Keratinocyte (primary cell): Measurements from ENCODE around the gene TTC22. TPM values are rescaled to one million over a fixed set of nuclear protein-coding genes. Genes with fewer than 3 reads are reported as not detected.
A peak's percentile ranks its signal among the peaks of the same experiment; 100 is the strongest.

Source experiments
- DNase-seq: peaks from one replicate; pipeline ENCODE4 v3.0.0-alpha.2; 2011; ENCODE audit warnings: low read depth, missing footprints, low spot score
- FAIRE-seq: peaks from 2 replicates; lab custom pipeline; 2011; peaks lifted over from hg19 to GRCh38; lab: Jason Lieb, UNC
- H2AFZ ChIP-seq: 2 replicates; pipeline ENCODE4 v1.6.0; 2012; ENCODE audit warnings: low read length, control low read depth, inconsistent platforms; ENCODE audit not compliant: control insufficient read depth
- H3K27ac ChIP-seq: 2 replicates; pipeline ENCODE4 v1.5.1; 2011; ENCODE audit warnings: low read length; ENCODE audit not compliant: control insufficient read depth, insufficient read depth
- H3K27me3 ChIP-seq: 3 replicates; pipeline ENCODE4 v1.6.0; 2011; ENCODE audit warnings: low read length; ENCODE audit not compliant: control insufficient read depth, insufficient read depth; ENCODE audit errors: extremely low read depth
- H3K36me3 ChIP-seq, 2 experiments: 2 replicates in 1 of 2; 3 replicates in 1 of 2; pipeline ENCODE4 v1.5.1; 2011; ENCODE audit warnings: low read length in 2 of 2, mild to moderate bottlenecking in 1 of 2; ENCODE audit not compliant: control insufficient read depth in 2 of 2, insufficient read depth in 2 of 2; ENCODE audit errors: extremely low read depth in 1 of 2
- H3K4me1 ChIP-seq: 3 replicates; pipeline ENCODE4 v1.5.1; 2011; ENCODE audit warnings: low read length; ENCODE audit not compliant: control insufficient read depth, insufficient read depth; ENCODE audit errors: extremely low read depth
- H3K4me2 ChIP-seq: 3 replicates; pipeline ENCODE4 v1.6.0; 2011; ENCODE audit warnings: low read depth, low read length; ENCODE audit not compliant: control insufficient read depth, insufficient read depth; ENCODE audit errors: extremely low read depth
- H3K4me3 ChIP-seq, 3 experiments: fragments of 200-600 bp in 1 of 3; sonication (generic) in 1 of 3; 2 replicates in 2 of 3; 3 replicates in 1 of 3; pipeline ENCODE4 v1.5.1; 2011 to 2016; ENCODE audit warnings: low read length in 3 of 3, mild to moderate bottlenecking in 3 of 3, control low read depth in 2 of 3, inconsistent platforms in 1 of 3, low read depth in 1 of 3, mixed read lengths in 1 of 3, mixed run types in 1 of 3, moderate library complexity in 1 of 3; ENCODE audit not compliant: control insufficient read depth in 2 of 3, insufficient read depth in 2 of 3; ENCODE audit errors: extremely low read depth in 1 of 3
- H3K79me2 ChIP-seq: 2 replicates; pipeline ENCODE4 v1.6.0; 2012; ENCODE audit warnings: low read length; ENCODE audit not compliant: control insufficient read depth, insufficient read depth
- H3K9ac ChIP-seq: 3 replicates; pipeline ENCODE4 v1.6.0; 2011; ENCODE audit warnings: low read length; ENCODE audit not compliant: control insufficient read depth, insufficient read depth; ENCODE audit errors: extremely low read depth
- H3K9me1 ChIP-seq: 3 replicates; pipeline ENCODE4 v1.6.0; 2011; ENCODE audit warnings: low read length; ENCODE audit not compliant: control insufficient read depth, insufficient read depth; ENCODE audit errors: extremely low read depth
- H3K9me3 ChIP-seq: 2 replicates; pipeline ENCODE4 v1.5.1; 2012; ENCODE audit warnings: low read depth, low read length; ENCODE audit not compliant: control insufficient read depth
- H4K20me1 ChIP-seq: 3 replicates; pipeline ENCODE4 v1.6.0; 2011; ENCODE audit warnings: low read length; ENCODE audit not compliant: control insufficient read depth, insufficient read depth; ENCODE audit errors: extremely low read depth
- CTCF ChIP-seq, 3 experiments: IDR thresholded peaks in 1 of 3; conservative IDR thresholded peaks in 1 of 3; optimal IDR thresholded peaks in 1 of 3; 2 replicates in 2 of 3; 3 replicates in 1 of 3; pipeline versions ENCODE3 to v1.5.1; 2011; ENCODE audit warnings: low read length in 3 of 3, mild to moderate bottlenecking in 3 of 3, moderate library complexity in 2 of 3, control low read depth in 1 of 3, inconsistent platforms in 1 of 3; ENCODE audit not compliant: insufficient read depth in 2 of 3; ENCODE audit errors: extremely low read depth in 1 of 3
- EZH2 ChIP-seq: IDR thresholded peaks from one replicate; pipeline ENCODE4 v1.6.1; 2012; ENCODE audit warnings: inconsistent platforms, mild to moderate bottlenecking, low read length, moderate library complexity
- dilution Hi-C: fragments of 300-500 bp; cut with MboI; formaldehyde crosslinking; loops from one replicate; pipeline ENCODE4 v1.7.0; 2020; ENCODE audit warnings: low sequenced_read_pairs; ENCODE audit not compliant: extremely low pct_ligation_motif_present
- polyA plus RNA-seq, 5 experiments: library from polyadenylated mRNA; depleted of rRNA in 3 of 5; stranded (reverse) in 3 of 5; stranded (forward) in 1 of 5; unstranded in 1 of 5; fragments of >200 nt; gene quantifications; 1 replicate in 1 of 5; 2 replicates in 3 of 5; 3 replicates in 1 of 5; pipeline versions ENCODE4 v1.2.1 to v1.2.3, GENCODE V29; 2011 to 2012; ENCODE audit warnings: missing spikeins in 2 of 5, low read depth in 1 of 5, low replicate concordance in 1 of 5

TTC22 gene
- polyA plus RNA-seq, 1 donor (not counting 4 experiments of a cell fraction or from before 2014, with no cell fraction given), result 5.1 TPM

DNA sequence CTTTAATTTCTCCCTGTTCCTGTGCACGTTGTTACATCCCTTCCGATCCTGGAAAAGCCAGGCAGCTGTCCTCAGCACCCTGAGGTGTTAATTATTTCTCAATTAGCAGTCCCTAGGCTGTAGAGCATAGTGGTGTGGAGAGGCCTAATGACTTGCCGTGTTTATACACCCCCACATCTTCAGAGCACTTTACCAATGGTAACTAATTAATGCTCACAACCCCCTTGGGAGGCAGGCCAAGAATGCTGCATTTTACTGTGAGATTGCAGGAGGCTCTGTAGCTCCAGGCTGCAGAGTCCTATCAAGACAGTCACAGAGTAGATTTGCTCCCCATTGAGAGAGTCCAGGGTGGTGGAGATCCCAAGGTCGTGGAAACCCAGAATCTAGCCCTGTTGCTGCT, 34.4 kb downstream of the TTC22 start:
- dilution Hi-C loops, result no loop called here
- no peak overlapping the region for H3K4me3 ChIP-seq
- peaks cover 12% of the 10 kb centered on the region for H3K79me2 ChIP-seq
- H3K4me1 ChIP-seq, result no peaks in the 10 kb centered on the region
- H3K36me3 ChIP-seq, result no peaks in the 10 kb centered on the region
- H4K20me1 ChIP-seq, result no peaks in the 10 kb centered on the region
- no peak overlapping the region for H3K27ac ChIP-seq
- H3K4me2 ChIP-seq, result no peak overlapping the region
- H3K9me1 ChIP-seq, result no peaks in the 10 kb centered on the region
- no peak overlapping the region for H2AFZ ChIP-seq
- no peaks in the 10 kb centered on the region for H3K27me3 ChIP-seq
- TF ChIP-seq EZH2, result no peak
- no peak for TF ChIP-seq CTCF (optimal IDR thresholded peaks at IDR 0.05 in 1 of 3, IDR thresholded peaks at IDR 0.05 in 1 of 3, conservative IDR thresholded peaks at IDR 0.05 in 1 of 3; ENCODE audit: extremely low read depth in 1 of 3, insufficient read depth in 2 of 3, low read length in 3 of 3)
- no peak overlapping the region for H3K9ac ChIP-seq
- H3K9me3 ChIP-seq, result no peaks in the 10 kb centered on the region
- FAIRE-seq (no peak), DNase-seq (no peak)

DNA sequence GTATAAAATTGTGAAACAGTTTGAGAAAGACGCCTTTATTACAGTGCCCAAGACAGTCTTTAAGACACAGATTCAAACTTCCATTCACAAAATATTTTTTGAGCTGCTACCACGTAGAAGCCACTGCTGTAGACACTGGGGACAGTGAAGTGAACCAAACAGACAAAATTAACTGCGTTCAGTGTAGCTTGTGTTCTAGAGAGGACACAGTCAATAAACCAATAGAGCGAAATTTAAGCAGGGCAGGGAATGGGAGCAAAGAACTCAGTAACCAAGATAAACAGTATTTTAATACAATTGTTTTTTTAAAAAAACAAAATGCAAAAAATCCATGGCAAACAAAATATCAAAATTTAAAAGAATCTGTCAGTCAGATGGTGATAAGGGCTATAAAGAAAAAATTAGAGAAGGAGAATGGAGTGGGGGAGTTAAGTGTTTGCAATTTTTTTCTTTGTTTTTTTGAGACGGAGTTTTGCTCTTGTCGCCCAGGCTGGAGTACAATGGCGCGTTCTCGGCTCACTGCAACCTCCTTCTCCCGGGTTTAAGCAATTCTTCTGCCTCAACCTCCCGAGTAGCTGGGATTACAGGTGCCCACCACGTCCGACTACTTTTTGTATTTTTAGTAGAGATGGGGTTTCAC, 36.1 kb downstream of the TTC22 start:
- DNase-seq (no peak), FAIRE-seq (no peak)
- Histone ChIP-seq H2AFZ (peak overlapping the region; percentile 23), H4K20me1 (no peaks in the 10 kb centered on the region), H3K4me3 (peak overlapping the region; percentile 30 to 68 (median 53)), H3K9ac (no peak overlapping the region), H3K4me2 (peak overlapping the region; percentile 60), H3K4me1 (peaks cover 7% of the 10 kb centered on the region), H3K36me3 (no peaks in the 10 kb centered on the region), H3K9me3 (no peaks in the 10 kb centered on the region), H3K27ac (no peak overlapping the region), H3K27me3 (no peaks in the 10 kb centered on the region), H3K79me2 (peaks cover 14% of the 10 kb centered on the region), H3K9me1 (peaks cover 2% of the 10 kb centered on the region)
- TF ChIP-seq CTCF (optimal IDR thresholded peaks at IDR 0.05 in 1 of 3, IDR thresholded peaks at IDR 0.05 in 1 of 3, conservative IDR thresholded peaks at IDR 0.05 in 1 of 3; ENCODE audit: extremely low read depth in 1 of 3, insufficient read depth in 2 of 3, low read length in 3 of 3) (no peak), EZH2 (no peak)
- dilution Hi-C loops, result no loop called here
